ENCODE data around the gene ALDH1A3.

DNA sequence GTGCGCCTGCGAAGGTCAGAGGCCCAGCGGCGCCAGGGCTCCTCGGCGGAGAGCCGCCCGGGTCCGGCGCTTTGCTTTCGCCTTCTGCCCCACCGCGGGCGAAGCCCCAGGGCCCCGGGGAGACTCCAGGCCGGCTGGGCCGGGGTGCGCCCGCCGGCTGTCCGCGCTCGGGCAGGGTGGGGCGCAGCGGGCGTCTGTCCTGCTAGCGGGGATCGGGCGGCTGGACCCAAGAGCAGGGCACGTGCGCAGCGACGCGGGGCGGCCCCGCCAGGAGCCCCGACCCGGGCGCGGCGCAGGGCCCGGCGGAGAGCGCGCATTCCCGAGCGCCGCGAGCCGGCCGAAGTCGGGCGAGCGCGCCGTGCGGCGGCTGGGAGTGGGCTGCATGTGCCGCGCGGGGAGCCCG is 569 bp upstream of the ALDH1A3 start:
- TF ChIP-seq MXI1 (IDR thresholded peaks at IDR 0.05; ENCODE audit: borderline replicate concordance, low read depth, low read length) (no peak), CTCF (conservative IDR thresholded peaks at IDR 0.05; ENCODE audit: low read depth, low read length) (no peak), SMC3 (IDR thresholded peaks at IDR 0.05; ENCODE audit: low read depth, low read length) (no peak), POLR2A (IDR thresholded peaks at IDR 0.05; ENCODE audit: low read depth, low read length) (no peak), USF2 (IDR thresholded peaks at IDR 0.05; ENCODE audit: low read depth, low read length) (no peak), RAD21 (IDR thresholded peaks at IDR 0.05; ENCODE audit: low read length) (no peak), FOS (IDR thresholded peaks at IDR 0.05; ENCODE audit: low read depth, low read length) (no peak), MAFK (IDR thresholded peaks at IDR 0.05; ENCODE audit: low read depth, low read length) (no peak), MAZ (IDR thresholded peaks at IDR 0.05; ENCODE audit: borderline replicate concordance, low read depth, low read length) (no peak), RCOR1 (IDR thresholded peaks at IDR 0.05; ENCODE audit: insufficient replicate concordance, low read length) (no peak)

All from IMR-90 (cell line).